RWPE2 (cell line): ENCODE data around the gene CEBPB.
A peak's percentile ranks its signal among the peaks of the same experiment; 100 is the strongest.
"Not testable (repeated sequence)": the region's sequence is repeated elsewhere in the genome, so short reads cannot be mapped to it uniquely, and the experiment has no call there.

ENCODE experiments used
- ATAC-seq: fragments of 200-7000 bp; cut with Tn5 transposase; 3 replicates; pipeline ENCODE4 v1.9.1; 2021; ENCODE audit warnings: low read depth
- DNase-seq: peaks from one replicate; pipeline ENCODE4 v3.0.0-alpha.2; 2020; ENCODE audit warnings: low spot score
- H3K27ac ChIP-seq: fragments of 450-650 bp; 2 replicates; pipeline ENCODE4 v1.5.1; 2017; ENCODE audit warnings: mild to moderate bottlenecking; ENCODE audit not compliant: poor library complexity, severe bottlenecking
- H3K27me3 ChIP-seq: fragments of 250-450 bp; sonication (Bioruptor Pico); 2 replicates; pipeline ENCODE4 v1.5.1; 2021; ENCODE audit warnings: mild to moderate bottlenecking, moderate library complexity; ENCODE audit not compliant: insufficient read depth, poor library complexity, severe bottlenecking
- H3K36me3 ChIP-seq: fragments of 250-450 bp; sonication (Bioruptor Pico); 2 replicates; pipeline ENCODE4 v1.5.1; 2020; ENCODE audit warnings: low read depth, mild to moderate bottlenecking, moderate library complexity
- H3K4me1 ChIP-seq: fragments of 250-450 bp; sonication (Bioruptor Pico); 2 replicates; pipeline ENCODE4 v1.5.1; 2021; ENCODE audit warnings: mild to moderate bottlenecking, moderate library complexity; ENCODE audit not compliant: insufficient read depth, poor library complexity, severe bottlenecking
- H3K4me3 ChIP-seq: fragments of 250-450 bp; sonication (Bioruptor Pico); 2 replicates; pipeline ENCODE4 v1.5.1; 2021; ENCODE audit warnings: mild to moderate bottlenecking, moderate library complexity; ENCODE audit not compliant: severe bottlenecking
- H3K9me3 ChIP-seq: fragments of 250-450 bp; sonication (Bioruptor Pico); 2 replicates; pipeline ENCODE4 v1.5.1; 2021; ENCODE audit warnings: mild to moderate bottlenecking, moderate library complexity; ENCODE audit not compliant: severe bottlenecking
- TF ChIP-seq, protein P1 (sequence below): fragments of 450-650 bp; IDR thresholded peaks from one replicate; pipeline ENCODE4 v1.5.1; 2017; ENCODE audit warnings: mild to moderate bottlenecking, moderate library complexity; ENCODE audit not compliant: poor library complexity, severe bottlenecking

Gene CEBPB

DNA sequence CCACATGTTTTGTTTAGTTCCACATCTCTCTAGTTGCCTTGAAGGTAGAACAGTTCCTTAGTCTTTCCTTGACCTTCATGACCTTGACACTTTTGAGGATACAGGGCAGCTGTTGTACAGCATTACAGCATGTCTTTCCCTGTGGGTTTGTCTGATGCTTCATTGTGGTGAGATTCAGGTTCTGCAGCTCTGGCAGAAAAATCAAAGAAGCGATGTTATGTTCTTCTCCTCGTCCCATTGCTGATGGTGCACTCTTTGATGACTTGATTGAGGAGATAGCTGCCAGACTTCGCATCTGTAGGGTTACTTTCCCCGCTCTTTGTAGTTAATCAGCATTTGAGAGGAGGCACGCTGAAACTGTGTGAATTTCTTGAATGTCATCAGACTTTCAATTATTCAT is 12.0 kb downstream of the CEBPB start:
- ATAC-seq (no peak), DNase-seq (no peak)
- no peaks in the 10 kb centered on the region for H3K4me1 ChIP-seq
- H3K9me3 ChIP-seq, result peaks cover 6% of the 10 kb centered on the region
- H3K36me3 ChIP-seq, result no peaks in the 10 kb centered on the region
- TF ChIP-seq, protein P1, sequence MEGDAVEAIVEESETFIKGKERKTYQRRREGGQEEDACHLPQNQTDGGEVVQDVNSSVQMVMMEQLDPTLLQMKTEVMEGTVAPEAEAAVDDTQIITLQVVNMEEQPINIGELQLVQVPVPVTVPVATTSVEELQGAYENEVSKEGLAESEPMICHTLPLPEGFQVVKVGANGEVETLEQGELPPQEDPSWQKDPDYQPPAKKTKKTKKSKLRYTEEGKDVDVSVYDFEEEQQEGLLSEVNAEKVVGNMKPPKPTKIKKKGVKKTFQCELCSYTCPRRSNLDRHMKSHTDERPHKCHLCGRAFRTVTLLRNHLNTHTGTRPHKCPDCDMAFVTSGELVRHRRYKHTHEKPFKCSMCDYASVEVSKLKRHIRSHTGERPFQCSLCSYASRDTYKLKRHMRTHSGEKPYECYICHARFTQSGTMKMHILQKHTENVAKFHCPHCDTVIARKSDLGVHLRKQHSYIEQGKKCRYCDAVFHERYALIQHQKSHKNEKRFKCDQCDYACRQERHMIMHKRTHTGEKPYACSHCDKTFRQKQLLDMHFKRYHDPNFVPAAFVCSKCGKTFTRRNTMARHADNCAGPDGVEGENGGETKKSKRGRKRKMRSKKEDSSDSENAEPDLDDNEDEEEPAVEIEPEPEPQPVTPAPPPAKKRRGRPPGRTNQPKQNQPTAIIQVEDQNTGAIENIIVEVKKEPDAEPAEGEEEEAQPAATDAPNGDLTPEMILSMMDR, result no peak
- no peak overlapping the region for H3K4me3 ChIP-seq
- H3K27me3 ChIP-seq, result no peaks in the 10 kb centered on the region
- no peak overlapping the region for H3K27ac ChIP-seq

DNA sequence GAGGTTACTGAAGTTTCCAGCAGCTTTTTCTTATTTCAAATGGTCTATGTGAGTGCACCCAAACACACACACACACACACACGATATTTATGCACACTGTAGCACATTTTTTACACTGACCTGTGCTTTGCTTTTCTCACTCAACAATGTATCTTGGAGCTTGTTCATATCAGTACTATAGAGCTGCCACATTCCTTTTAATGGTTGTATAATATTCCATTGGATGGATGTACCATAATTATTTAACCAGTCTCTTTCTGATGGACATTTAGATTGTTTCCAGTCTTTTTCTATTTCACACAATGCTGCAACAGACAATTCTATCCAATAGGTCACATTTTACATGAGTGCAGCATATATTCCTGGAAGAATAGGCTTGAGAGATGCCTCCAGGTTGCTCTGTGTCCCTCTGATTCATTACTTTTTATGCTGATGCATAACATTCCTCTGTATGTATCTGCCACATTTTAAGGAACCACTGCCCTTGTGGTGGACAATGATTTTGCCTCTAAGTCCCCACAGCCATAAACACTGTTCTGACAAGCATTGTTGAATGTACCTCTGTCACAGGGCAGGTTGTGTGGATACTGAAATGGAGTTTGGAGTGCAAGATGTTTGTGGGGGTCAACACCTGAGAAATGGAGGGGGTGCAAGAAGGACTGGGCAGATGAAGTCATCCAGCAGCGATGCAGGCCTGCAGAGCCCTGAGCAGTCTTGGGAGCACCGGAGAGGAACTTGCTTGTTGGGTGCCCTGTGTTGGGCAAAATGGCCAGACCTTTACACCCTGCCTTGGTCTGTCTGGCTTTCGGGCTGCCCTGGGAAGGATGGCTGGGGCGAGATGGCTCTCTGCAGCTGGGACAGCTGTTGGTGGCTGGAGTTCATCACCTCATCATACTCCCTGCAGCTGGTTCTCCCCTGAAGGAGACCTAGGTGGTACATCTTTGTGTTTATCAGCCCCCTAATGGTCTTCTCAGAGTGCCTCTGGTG is 13.6 kb downstream of the CEBPB start:
- no peaks in the 10 kb centered on the region for H3K4me1 ChIP-seq
- ATAC-seq (no peak), DNase-seq (peak; percentile 75)
- TF ChIP-seq, protein P1, result no peak
- no peak overlapping the region for H3K4me3 ChIP-seq
- H3K27ac ChIP-seq, result no peak overlapping the region
- no peaks in the 10 kb centered on the region for H3K36me3 ChIP-seq
- H3K27me3 ChIP-seq, result no peaks in the 10 kb centered on the region
- peaks cover 6% of the 10 kb centered on the region for H3K9me3 ChIP-seq

DNA sequence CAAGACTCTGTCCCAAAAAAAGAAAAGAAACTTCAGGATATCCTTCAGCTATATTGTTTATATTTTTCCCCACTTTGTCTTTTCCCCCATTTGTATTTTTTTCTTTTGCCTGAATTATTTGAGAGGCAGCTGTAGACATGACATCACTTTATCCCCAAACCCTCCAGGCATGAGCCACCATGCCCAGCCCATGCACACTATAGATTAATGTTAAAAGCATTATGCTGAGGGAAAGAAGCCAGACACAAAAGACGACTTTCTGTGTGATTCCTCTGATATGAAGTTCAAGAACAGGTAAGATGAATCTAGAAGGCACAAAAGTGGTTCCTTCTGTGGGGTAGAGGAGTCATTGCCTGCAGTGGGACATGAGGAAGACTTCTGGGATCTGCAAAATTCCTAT is 16.4 kb downstream of the CEBPB start:
- H3K4me3 ChIP-seq, result no peak overlapping the region
- H3K27me3 ChIP-seq, result no peaks in the 10 kb centered on the region
- H3K27ac ChIP-seq, result no peak overlapping the region
- TF ChIP-seq, protein P1, result no peak
- no peaks in the 10 kb centered on the region for H3K4me1 ChIP-seq
- H3K36me3 ChIP-seq, result no peaks in the 10 kb centered on the region
- ATAC-seq (no peak), DNase-seq (no peak)
- H3K9me3 ChIP-seq, result peaks cover 6% of the 10 kb centered on the region

DNA sequence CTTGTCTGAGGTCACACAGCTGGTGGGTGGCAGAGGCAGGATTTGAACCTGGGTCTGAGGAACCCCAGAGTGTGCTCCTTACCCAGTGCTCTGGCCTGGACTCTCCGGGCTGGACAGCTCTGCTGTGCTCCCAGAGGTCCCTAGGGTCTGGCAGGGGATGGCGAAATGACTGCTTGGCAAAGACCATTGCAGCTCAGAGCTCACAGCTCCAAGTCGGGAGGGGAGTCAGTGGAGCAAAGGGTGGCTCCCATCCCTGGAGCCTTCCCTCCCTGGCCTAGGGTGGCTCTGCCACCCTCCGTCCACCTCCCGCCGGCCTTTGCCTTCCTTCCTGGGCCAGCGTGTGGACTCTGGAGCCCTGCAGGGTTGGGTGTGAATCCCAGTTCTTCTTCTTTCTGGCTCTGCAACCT is 17.5 kb downstream of the CEBPB start:
- ATAC-seq (no peak), DNase-seq (no peak)
- no peaks in the 10 kb centered on the region for H3K36me3 ChIP-seq
- H3K27me3 ChIP-seq, result no peaks in the 10 kb centered on the region
- TF ChIP-seq, protein P1, result no peak
- H3K9me3 ChIP-seq, result peaks cover 5% of the 10 kb centered on the region
- H3K4me3 ChIP-seq, result no peak overlapping the region
- H3K4me1 ChIP-seq, result no peaks in the 10 kb centered on the region
- H3K27ac ChIP-seq, result no peak overlapping the region

DNA sequence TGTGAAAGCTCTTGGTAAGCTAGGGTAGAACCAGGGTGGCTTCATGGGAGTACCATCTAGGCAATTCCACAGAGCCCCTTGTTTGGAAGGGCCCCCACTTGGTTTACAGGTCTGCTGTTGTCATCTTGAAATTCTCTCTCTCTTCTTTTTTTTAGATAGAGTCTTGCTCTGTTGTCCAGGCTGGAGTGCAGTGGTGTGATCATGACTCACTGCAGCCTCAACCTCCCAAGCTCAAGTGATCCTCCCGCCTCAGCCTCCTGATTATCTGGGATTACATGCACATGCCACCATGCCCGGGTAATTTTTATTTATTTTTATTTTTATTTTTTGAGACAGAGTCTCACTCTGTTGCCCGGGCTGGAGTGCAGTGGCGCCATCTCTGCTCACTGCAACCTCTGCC is 18.2 kb downstream of the CEBPB start:
- H3K4me1 ChIP-seq, H3K9me3 ChIP-seq, H3K27ac ChIP-seq, H3K4me3 ChIP-seq, H3K36me3 ChIP-seq, ATAC-seq, DNase-seq, H3K27me3 ChIP-seq: not testable (repeated sequence)
